C1 segment of cervical spinal cord (tissue), 14 donors: ENCODE data around the gene BMP5.

Experiments
- DNase-seq, 14 donors: peaks; one replicate each; lab custom pipeline; 2025; lab: John Stamatoyannopoulos, UW

The BMP5 gene

DNA sequence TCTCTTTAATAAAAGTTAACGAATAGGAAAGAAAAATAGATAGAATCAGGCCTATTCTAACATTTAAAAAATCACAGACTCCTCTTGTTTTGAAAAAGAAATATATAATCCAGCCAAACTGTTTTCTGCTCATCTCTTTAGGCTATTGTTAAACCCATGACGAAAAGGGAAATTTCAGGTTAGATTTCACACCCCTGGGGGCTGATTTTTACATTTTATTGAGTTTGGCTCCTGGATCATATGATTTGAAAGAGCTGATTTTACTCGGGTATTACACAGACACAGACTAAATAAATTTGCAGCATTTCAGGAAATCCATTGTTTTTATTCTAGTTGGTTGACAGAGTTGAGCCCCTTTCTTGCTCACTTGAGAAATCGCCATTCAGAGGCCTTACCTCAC lies 160.6 kb downstream of the BMP5 start:
- no peak for DNase-seq

DNA sequence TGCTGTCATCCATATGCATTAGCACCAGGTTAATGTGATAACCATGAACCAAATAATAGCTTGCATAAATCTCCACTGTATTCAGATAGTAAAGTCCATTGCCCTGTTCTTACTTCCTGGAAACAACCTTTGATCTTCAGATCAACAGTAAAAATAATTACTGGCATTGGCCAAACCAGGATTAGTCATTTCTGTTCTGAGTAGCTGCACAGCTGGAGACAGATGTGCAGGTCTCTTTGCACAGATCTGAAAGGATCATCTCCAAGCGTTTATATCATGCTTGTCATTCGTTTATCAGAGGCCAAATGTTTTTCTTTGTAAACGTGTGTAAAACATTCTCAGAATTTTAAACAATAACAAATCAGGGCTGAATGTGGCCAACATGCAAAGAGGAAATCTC lies 162.0 kb downstream of the BMP5 start:
- DNase-seq = no peak

DNA sequence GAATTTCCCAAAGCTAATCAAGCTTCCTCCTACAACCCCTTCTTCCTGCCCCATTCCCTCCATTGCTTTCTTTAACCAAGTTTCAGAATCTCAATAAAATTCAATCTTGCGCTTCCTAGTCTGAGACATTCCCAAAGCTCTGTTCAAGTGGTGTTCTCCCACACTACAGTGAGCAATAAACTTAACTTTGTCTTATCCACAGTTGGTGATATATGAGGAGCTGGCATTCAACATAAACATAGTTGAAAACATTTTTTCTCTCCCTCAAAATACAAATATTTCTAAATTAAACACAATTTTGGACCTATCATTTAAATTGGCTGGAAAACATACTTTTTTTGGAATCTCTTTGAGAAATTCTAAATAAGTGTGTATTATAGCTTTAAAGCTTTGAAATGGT lies 166.7 kb downstream of the BMP5 start:
- no peak for DNase-seq

GRCh38 chr6:55705451-55706440 lies 169.6 kb downstream of the BMP5 start:
- no peak for DNase-seq

GRCh38 chr6:55704421-55704820 lies 171.0 kb downstream of the BMP5 start:
- DNase-seq = no peak
